Panc1 (cell line): Measurements from ENCODE around the gene BRI3BP. TPM values are rescaled to one million over a fixed set of nuclear protein-coding genes. Genes with fewer than 3 reads are reported as not detected.

Source experiments
- ATAC-seq: fragments of 200-7000 bp; cut with Tn5 transposase; 2 replicates; pipeline ENCODE4 v1.9.1; 2020; ENCODE audit warnings: mild to moderate bottlenecking, moderate library complexity
- BruUV-seq: library from RNA; stranded (reverse); fragments of 400-500 nt; replicated peaks from 2 replicates; lab custom pipeline; 2021; lab: Mats Ljungman, UMichigan
- CTCF ChIA-PET: fragments of 300-600 bp; sonication (Branson Sonifier 250); formaldehyde crosslinking; loops from one replicate; lab custom pipeline; 2022; ENCODE audit warnings: antibody characterized with exemption; lab: Charles Lee
- POLR2A ChIA-PET: fragments of 300-600 bp; sonication (Branson Sonifier 250); formaldehyde crosslinking; loops from one replicate; lab custom pipeline; 2022; ENCODE audit warnings: antibody characterized with exemption; lab: Charles Lee
- DNase-seq: peaks from one replicate; pipeline ENCODE4 v3.0.0-alpha.2; 2010; ENCODE audit warnings: low read depth, low spot score
- H3K27ac ChIP-seq: 2 replicates; pipeline ENCODE4 v1.5.1; 2011; ENCODE audit warnings: mild to moderate bottlenecking, low read length, inconsistent platforms
- H3K27me3 ChIP-seq: fragments of 200-500 bp; sonication (Bioruptor generic); 2 replicates; pipeline ENCODE4 v1.6.0; 2014; ENCODE audit warnings: low read length, inconsistent platforms; ENCODE audit not compliant: control insufficient read depth, insufficient read depth
- H3K36me3 ChIP-seq: fragments of 200-500 bp; sonication (Bioruptor generic); 2 replicates; pipeline ENCODE4 v1.5.1; 2014; ENCODE audit warnings: inconsistent platforms, mild to moderate bottlenecking, low read length, moderate library complexity; ENCODE audit not compliant: control insufficient read depth, insufficient read depth
- H3K4me1 ChIP-seq: 2 replicates; pipeline ENCODE4 v1.5.1; 2011; ENCODE audit warnings: inconsistent platforms, mild to moderate bottlenecking, low read length, moderate library complexity; ENCODE audit not compliant: control insufficient read depth, insufficient read depth
- H3K4me3 ChIP-seq, 2 experiments: 2 replicates each; pipeline ENCODE4 v1.5.1; 2011 to 2012; ENCODE audit warnings: low read depth in 2 of 2, low read length in 2 of 2, mild to moderate bottlenecking in 2 of 2, inconsistent platforms in 1 of 2, moderate library complexity in 1 of 2
- H3K9me3 ChIP-seq: fragments of 200-500 bp; sonication (Bioruptor generic); 2 replicates; pipeline ENCODE4 v1.5.1; 2014; ENCODE audit warnings: low read depth, mild to moderate bottlenecking, inconsistent platforms, low read length, moderate library complexity; ENCODE audit not compliant: control insufficient read depth, insufficient read depth
- POLR2AphosphoS5 ChIP-seq: IDR thresholded peaks from 2 replicates; pipeline ENCODE4 v1.6.1; 2012; ENCODE audit warnings: mild to moderate bottlenecking, low read depth, low read length, moderate library complexity
- SIN3A ChIP-seq: IDR thresholded peaks from 2 replicates; pipeline ENCODE4 v1.6.1; 2012; ENCODE audit warnings: low read depth, mild to moderate bottlenecking, low read length, moderate library complexity, borderline replicate concordance; ENCODE audit not compliant: insufficient read depth
- TCF7L2 ChIP-seq: IDR thresholded peaks from 2 replicates; pipeline ENCODE4 v1.6.1; 2011; ENCODE audit warnings: mild to moderate bottlenecking, low read depth, low read length, inconsistent platforms
- in situ Hi-C: cut with HindIII; loops from 2 replicates; pipeline ENCODE4 v1.10.0; 2016; ENCODE audit warnings: low sequenced_read_pairs, low pct_unique_long_range_greater_than_20kb
- intact Hi-C: fragments of 100-400 bp; cut with micrococcal nuclease; formaldehyde crosslinking; loops from one replicate; pipeline ENCODE4 v1.10.0; 2022; ENCODE audit not compliant: unreplicated experiment
- total RNA-seq: library from RNA; stranded (reverse); gene quantifications from one replicate; pipeline ENCODE4 v1.2.1, GENCODE V29; 2021; ENCODE audit not compliant: unreplicated experiment
- TF ChIP-seq, protein P1 (sequence below), 2 experiments: IDR thresholded peaks; 2 replicates each; pipeline ENCODE4 v1.6.1; 2011 to 2012; ENCODE audit warnings: low read depth in 2 of 2, control low read depth in 1 of 2, low read length in 1 of 2, mild to moderate bottlenecking in 1 of 2, moderate library complexity in 1 of 2; ENCODE audit not compliant: insufficient read depth in 1 of 2
- TF ChIP-seq, protein P2 (sequence below): fragments of 450-650 bp; IDR thresholded peaks from 2 replicates; pipeline ENCODE4 v1.5.1; 2017; ENCODE audit warnings: mild to moderate bottlenecking

BRI3BP gene
- total RNA-seq, 1 experiment from 2014 or later, result 35.1 TPM

DNA sequence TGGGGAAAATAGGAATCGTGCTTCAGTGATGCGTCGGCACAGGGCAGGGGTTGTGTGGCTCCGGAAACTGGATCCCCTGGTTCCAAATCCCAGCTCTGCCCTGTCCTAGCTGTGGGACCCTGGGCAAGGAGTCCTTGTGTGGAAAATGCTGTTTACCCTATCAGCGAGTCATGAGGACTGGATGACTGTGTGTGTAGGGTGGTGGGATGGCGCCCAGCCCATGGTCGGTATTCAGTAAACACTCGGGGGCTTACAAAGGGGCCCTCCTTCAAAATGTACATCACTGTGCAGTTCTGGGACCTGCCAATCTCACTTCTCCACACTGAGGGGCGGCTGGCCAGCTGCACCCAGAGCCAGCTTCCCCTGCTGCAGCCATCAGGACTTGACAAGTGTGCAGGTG is 24.4 kb downstream of the BRI3BP start:
- no peak for DNase-seq
- Histone ChIP-seq H3K4me3 (no peak overlapping the region), H3K27ac (no peak overlapping the region), H3K27me3 (no peaks in the 10 kb centered on the region), H3K4me1 (no peaks in the 10 kb centered on the region), H3K36me3 (no peaks in the 10 kb centered on the region), H3K9me3 (no peaks in the 10 kb centered on the region)
- in situ Hi-C loops, result no loop called here
- ChIA-PET POLR2A (interaction anchor here (0.6 kb wide), 1 partner anchor 14 kb away, joined by 10 read pairs; no protein-coding TSS in a partner anchor), CTCF (no interaction called here)
- intact Hi-C loops, result no loop called here
- no peak for ATAC-seq
- TF ChIP-seq SIN3A, result no peak
- TF ChIP-seq TCF7L2, result no peak
- TF ChIP-seq POLR2AphosphoS5, result no peak
- TF ChIP-seq, protein P1, sequence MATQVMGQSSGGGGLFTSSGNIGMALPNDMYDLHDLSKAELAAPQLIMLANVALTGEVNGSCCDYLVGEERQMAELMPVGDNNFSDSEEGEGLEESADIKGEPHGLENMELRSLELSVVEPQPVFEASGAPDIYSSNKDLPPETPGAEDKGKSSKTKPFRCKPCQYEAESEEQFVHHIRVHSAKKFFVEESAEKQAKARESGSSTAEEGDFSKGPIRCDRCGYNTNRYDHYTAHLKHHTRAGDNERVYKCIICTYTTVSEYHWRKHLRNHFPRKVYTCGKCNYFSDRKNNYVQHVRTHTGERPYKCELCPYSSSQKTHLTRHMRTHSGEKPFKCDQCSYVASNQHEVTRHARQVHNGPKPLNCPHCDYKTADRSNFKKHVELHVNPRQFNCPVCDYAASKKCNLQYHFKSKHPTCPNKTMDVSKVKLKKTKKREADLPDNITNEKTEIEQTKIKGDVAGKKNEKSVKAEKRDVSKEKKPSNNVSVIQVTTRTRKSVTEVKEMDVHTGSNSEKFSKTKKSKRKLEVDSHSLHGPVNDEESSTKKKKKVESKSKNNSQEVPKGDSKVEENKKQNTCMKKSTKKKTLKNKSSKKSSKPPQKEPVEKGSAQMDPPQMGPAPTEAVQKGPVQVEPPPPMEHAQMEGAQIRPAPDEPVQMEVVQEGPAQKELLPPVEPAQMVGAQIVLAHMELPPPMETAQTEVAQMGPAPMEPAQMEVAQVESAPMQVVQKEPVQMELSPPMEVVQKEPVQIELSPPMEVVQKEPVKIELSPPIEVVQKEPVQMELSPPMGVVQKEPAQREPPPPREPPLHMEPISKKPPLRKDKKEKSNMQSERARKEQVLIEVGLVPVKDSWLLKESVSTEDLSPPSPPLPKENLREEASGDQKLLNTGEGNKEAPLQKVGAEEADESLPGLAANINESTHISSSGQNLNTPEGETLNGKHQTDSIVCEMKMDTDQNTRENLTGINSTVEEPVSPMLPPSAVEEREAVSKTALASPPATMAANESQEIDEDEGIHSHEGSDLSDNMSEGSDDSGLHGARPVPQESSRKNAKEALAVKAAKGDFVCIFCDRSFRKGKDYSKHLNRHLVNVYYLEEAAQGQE (IDR thresholded peaks at IDR 0.05; ENCODE audit: insufficient read depth in 1 of 2, low read depth in 2 of 2, low read length in 1 of 2), result no peak
- TF ChIP-seq, protein P2, sequence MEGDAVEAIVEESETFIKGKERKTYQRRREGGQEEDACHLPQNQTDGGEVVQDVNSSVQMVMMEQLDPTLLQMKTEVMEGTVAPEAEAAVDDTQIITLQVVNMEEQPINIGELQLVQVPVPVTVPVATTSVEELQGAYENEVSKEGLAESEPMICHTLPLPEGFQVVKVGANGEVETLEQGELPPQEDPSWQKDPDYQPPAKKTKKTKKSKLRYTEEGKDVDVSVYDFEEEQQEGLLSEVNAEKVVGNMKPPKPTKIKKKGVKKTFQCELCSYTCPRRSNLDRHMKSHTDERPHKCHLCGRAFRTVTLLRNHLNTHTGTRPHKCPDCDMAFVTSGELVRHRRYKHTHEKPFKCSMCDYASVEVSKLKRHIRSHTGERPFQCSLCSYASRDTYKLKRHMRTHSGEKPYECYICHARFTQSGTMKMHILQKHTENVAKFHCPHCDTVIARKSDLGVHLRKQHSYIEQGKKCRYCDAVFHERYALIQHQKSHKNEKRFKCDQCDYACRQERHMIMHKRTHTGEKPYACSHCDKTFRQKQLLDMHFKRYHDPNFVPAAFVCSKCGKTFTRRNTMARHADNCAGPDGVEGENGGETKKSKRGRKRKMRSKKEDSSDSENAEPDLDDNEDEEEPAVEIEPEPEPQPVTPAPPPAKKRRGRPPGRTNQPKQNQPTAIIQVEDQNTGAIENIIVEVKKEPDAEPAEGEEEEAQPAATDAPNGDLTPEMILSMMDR, result no peak
- BruUV-seq, result no TSS peak

DNA sequence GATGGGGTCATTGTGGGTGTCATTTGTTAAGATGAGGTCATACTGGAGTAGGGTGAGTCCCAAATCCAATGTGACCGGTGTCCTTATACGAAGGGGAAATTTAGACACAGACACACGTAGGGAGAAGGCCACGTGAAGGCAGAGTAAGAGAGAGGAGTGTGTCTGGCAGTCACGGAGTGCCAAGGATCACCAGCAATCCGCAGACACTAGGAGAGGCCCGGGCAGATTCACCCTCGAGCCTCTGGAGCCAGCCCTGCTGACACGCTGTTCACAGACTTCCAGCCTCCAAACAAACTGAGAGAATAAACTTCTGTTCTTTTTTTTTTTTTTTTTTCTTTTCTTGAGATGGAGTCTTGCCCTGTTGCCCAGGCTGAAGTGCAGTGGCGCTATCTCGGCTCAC is 24.9 kb downstream of the BRI3BP start:
- Histone ChIP-seq H3K27me3 (no peaks in the 10 kb centered on the region), H3K9me3 (no peaks in the 10 kb centered on the region), H3K36me3 (no peaks in the 10 kb centered on the region), H3K4me1 (no peaks in the 10 kb centered on the region), H3K4me3 (no peak overlapping the region), H3K27ac (no peak overlapping the region)
- ChIA-PET POLR2A (no interaction called here), CTCF (no interaction called here)
- intact Hi-C loops, result no loop called here
- TF ChIP-seq TCF7L2 (no peak), SIN3A (no peak), POLR2AphosphoS5 (no peak)
- TF ChIP-seq, protein P2, result no peak
- TF ChIP-seq, protein P1 (IDR thresholded peaks at IDR 0.05; ENCODE audit: insufficient read depth in 1 of 2, low read depth in 2 of 2, low read length in 1 of 2), result no peak
- in situ Hi-C loops, result no loop called here
- BruUV-seq, result no TSS peak
- DNase-seq (no peak), ATAC-seq (no peak)
